ENCODE results near the gene PCK2.
A peak's percentile ranks its signal among the peaks of the same experiment; 100 is the strongest.

PCK2 gene

GRCh38 chr14:24096545-24097181 lies 2.6 kb downstream of the PCK2 start:
- H3K9me3 ChIP-seq (ENCODE audit: insufficient read depth, low read depth, low read length): no peaks in the 10 kb centered on the region
- H3K4me1 ChIP-seq (ENCODE audit: insufficient read depth, low read length, poor library complexity, severe bottlenecking): peaks cover 26% of the 10 kb centered on the region
- H3F3A ChIP-seq (ENCODE audit: low read depth): no peaks in the 10 kb centered on the region; the same call in 1 of the 2 replicates
- peak overlapping the region; percentile 90 for H3K4me2 ChIP-seq (ENCODE audit: low read depth, low read length, poor library complexity, severe bottlenecking)
- no peak overlapping the region for H3K4me3 ChIP-seq (ENCODE audit: low read length, poor library complexity, severe bottlenecking)
- H4K20me1 ChIP-seq (ENCODE audit: insufficient read depth, low read length, poor library complexity, severe bottlenecking): no peaks in the 10 kb centered on the region
- TF ChIP-seq EZH2phosphoT487 (IDR thresholded peaks at IDR 0.05; ENCODE audit: borderline replicate concordance) (no peak), CTCF (conservative IDR thresholded peaks at IDR 0.05; ENCODE audit: low read length) (no peak)
- H3K9ac ChIP-seq (ENCODE audit: low read depth, low read length, poor library complexity, severe bottlenecking): no peak overlapping the region
- peaks cover 33% of the 10 kb centered on the region for H3K79me2 ChIP-seq (ENCODE audit: insufficient read depth, low read length)
- no peak overlapping the region for H2AFZ ChIP-seq (ENCODE audit: low read length)
- no peaks in the 10 kb centered on the region for H3K27me3 ChIP-seq (ENCODE audit: insufficient read depth, low read length, poor library complexity, severe bottlenecking)
- no peaks in the 10 kb centered on the region; the same call in 1 of the 2 replicates for H3K36me3 ChIP-seq (ENCODE audit: insufficient read depth, low read length)
- no peaks in the 10 kb centered on the region for H3K9me2 ChIP-seq (replicated peaks; ENCODE audit: low read depth, low read length)

GRCh38 chr14:24098229-24098926 lies 4.3 kb downstream of the PCK2 start:
- peaks cover 14% of the 10 kb centered on the region for H3K4me1 ChIP-seq (ENCODE audit: insufficient read depth, low read length, poor library complexity, severe bottlenecking)
- peaks cover 25% of the 10 kb centered on the region for H3K79me2 ChIP-seq (ENCODE audit: insufficient read depth, low read length)
- TF ChIP-seq CTCF (conservative IDR thresholded peaks at IDR 0.05; ENCODE audit: low read length): no peak
- no peaks in the 10 kb centered on the region; the same call in 1 of the 2 replicates for H3K36me3 ChIP-seq (ENCODE audit: insufficient read depth, low read length)
- H2AFZ ChIP-seq (ENCODE audit: low read length): no peak overlapping the region
- no peak overlapping the region for H3K9ac ChIP-seq (ENCODE audit: low read depth, low read length, poor library complexity, severe bottlenecking)
- no peak overlapping the region for H3K4me3 ChIP-seq (ENCODE audit: low read length, poor library complexity, severe bottlenecking)
- H4K20me1 ChIP-seq (ENCODE audit: insufficient read depth, low read length, poor library complexity, severe bottlenecking): no peaks in the 10 kb centered on the region
- H3K27me3 ChIP-seq (ENCODE audit: insufficient read depth, low read length, poor library complexity, severe bottlenecking): no peaks in the 10 kb centered on the region
- no peak overlapping the region for H3K4me2 ChIP-seq (ENCODE audit: low read depth, low read length, poor library complexity, severe bottlenecking)
- no peaks in the 10 kb centered on the region for H3K9me2 ChIP-seq (replicated peaks; ENCODE audit: low read depth, low read length)
- H3F3A ChIP-seq (ENCODE audit: low read depth): no peaks in the 10 kb centered on the region; the same call in 1 of the 2 replicates
- no peaks in the 10 kb centered on the region for H3K9me3 ChIP-seq (ENCODE audit: insufficient read depth, low read depth, low read length)

GRCh38 chr14:24098927-24099813 lies 5.1 kb downstream of the PCK2 start:
- Histone ChIP-seq H3F3A (ENCODE audit: low read depth) (no peaks in the 10 kb centered on the region; the same call in 1 of the 2 replicates), H3K36me3 (ENCODE audit: insufficient read depth, low read length) (no peaks in the 10 kb centered on the region; the same call in 1 of the 2 replicates), H3K9me3 (ENCODE audit: insufficient read depth, low read depth, low read length) (no peaks in the 10 kb centered on the region), H3K9ac (ENCODE audit: low read depth, low read length, poor library complexity, severe bottlenecking) (no peak overlapping the region), H3K9me2 (replicated peaks; ENCODE audit: low read depth, low read length) (no peaks in the 10 kb centered on the region), H3K4me2 (ENCODE audit: low read depth, low read length, poor library complexity, severe bottlenecking) (no peak overlapping the region), H4K20me1 (ENCODE audit: insufficient read depth, low read length, poor library complexity, severe bottlenecking) (no peaks in the 10 kb centered on the region), H3K4me3 (ENCODE audit: low read length, poor library complexity, severe bottlenecking) (no peak overlapping the region), H3K79me2 (ENCODE audit: insufficient read depth, low read length) (peaks cover 24% of the 10 kb centered on the region), H3K27me3 (ENCODE audit: insufficient read depth, low read length, poor library complexity, severe bottlenecking) (no peaks in the 10 kb centered on the region), H3K4me1 (ENCODE audit: insufficient read depth, low read length, poor library complexity, severe bottlenecking) (peaks cover 10% of the 10 kb centered on the region), H2AFZ (ENCODE audit: low read length) (no peak overlapping the region)
- TF ChIP-seq EZH2phosphoT487 (IDR thresholded peaks at IDR 0.05; ENCODE audit: borderline replicate concordance) (no peak), CTCF (conservative IDR thresholded peaks at IDR 0.05; ENCODE audit: low read length) (no peak)

Data from Loucy (cell line).